CD4-positive, alpha-beta T cell treated with Interleukin-21 for 1 hour (primary cell): Measurements from ENCODE around the gene PPP1R14C.
A peak's percentile ranks its signal among the peaks of the same experiment; 100 is the strongest.

Experiments used
- DNase-seq: peaks from one replicate; pipeline ENCODE4 v3.0.0-alpha.2; 2020

The PPP1R14C gene

DNA sequence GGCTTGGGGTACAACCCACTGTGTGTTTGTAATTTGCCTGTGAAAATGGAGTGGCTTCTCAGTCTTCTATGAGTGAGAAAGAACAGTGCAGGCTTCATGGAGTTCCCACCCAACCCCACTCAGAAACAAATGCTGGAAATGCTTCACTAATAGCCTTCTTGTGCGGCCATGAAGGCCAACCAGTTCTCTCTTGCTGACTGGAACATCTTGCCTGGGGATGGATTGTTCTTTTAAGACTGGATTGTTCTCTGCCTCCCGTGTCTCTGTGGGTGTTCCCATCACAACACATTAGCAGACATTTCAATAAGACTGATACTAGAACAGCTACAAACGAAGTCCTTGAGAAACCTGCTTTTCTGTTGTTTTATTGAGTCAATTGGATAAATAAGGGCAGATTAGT is 110.6 kb downstream of the PPP1R14C start:
- no peak for DNase-seq

DNA sequence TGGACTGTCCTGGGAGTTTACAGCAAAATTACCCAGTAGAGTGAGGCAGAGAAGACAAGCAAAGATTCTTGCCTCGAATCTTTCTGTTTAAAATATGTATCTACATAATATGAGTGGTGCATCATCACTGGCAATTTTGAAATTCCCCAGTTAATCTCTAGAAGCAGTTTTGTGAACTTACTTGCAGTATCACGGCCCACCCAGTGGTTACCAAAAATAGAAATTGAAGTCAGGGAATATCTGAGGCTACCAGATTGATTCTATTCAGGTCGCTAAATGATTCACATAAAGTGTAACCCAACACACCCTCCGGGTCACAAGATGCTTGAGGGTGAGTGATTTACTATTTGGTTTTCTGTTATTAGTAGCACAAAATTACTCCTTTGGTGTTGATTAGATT is 111.9 kb downstream of the PPP1R14C start:
- no peak for DNase-seq

DNA sequence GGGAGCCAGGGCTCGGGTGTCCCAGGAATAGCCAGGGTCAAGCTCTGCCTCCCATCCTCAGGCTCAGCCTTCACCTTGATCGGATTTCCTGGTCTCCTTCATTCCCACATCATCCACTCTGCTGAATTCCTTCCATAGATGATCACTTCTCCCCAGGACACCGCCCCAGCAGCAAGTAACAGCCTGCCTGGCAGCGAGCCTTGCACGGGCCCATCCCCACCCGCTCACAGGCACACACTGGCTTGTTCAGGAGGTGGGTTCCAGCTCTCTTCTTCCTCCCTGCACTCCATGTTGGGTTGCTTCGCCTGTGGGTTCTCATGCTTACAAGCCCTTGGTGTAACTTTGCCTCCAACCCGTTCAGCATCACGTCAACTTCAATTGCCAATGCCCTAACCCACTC is 113.0 kb downstream of the PPP1R14C start:
- DNase-seq = no peak

DNA sequence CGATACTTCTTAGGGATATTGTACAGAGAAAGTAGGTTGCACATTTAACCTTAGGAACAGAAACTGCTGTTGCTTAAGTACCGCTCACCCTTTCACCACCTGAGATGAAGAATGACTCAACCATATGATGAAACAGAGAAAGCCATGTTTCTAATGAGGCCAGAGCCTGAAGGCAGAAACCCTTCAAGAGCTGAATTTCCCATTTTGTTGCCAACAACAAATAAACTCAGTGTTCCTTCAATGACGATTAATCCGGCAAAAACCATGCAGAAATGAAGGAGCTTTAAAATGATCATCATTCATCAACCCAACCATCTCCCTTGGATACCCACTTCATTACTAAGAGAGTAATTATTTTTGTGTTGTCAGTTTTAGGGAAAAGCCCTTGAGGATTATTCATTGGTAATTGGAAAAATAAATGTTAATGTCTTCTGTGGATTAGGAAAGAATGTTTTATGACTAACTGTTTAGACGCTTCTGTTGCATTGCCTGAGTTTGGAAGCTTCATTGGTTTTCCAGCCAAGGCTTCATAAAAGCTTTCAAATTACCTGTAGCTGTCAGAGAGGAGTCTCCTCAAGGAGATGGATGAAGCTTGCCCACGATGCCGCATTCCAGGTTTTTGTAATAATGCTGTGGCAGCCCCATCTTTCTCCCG is 113.9 kb downstream of the PPP1R14C start:
- DNase-seq = no peak

DNA sequence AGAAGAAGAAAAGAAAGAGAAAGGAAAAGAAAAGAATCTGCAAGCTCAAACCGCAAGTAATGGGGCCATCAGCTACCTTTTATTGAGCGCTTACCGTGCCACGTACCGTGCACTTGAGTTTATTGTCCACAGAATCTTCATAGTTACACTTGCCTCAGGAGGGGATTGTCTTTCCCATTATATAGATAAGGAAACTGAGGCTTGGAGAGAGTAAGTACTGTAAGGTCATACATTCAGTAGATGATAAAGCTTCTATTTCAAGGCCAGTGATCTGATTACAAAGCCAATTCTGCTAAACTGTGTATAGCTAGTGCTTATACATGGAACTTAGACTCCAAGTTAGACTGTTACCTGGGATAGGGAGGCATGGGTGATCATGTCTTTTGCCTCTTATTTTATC is 115.5 kb downstream of the PPP1R14C start:
- no peak for DNase-seq

DNA sequence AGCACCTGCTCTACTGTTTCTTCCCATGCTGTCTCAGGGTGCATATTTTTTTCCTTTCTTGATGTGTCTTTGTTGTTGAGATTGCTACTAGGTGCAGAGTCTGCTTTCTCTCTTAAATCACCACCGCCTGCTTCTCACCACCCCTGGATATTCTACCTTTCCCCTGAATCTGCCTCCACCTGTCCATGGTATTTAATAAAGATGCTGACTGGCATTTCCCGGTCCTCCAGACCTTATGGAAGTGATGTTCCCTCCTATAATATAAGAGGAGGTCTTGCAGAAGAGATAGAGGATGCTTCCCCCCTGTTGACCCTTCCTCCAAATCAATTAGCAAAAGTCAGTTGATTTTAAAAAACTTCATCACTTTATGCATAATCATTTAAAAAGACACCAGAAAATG is 118.1 kb downstream of the PPP1R14C start:
- DNase-seq = no peak

DNA sequence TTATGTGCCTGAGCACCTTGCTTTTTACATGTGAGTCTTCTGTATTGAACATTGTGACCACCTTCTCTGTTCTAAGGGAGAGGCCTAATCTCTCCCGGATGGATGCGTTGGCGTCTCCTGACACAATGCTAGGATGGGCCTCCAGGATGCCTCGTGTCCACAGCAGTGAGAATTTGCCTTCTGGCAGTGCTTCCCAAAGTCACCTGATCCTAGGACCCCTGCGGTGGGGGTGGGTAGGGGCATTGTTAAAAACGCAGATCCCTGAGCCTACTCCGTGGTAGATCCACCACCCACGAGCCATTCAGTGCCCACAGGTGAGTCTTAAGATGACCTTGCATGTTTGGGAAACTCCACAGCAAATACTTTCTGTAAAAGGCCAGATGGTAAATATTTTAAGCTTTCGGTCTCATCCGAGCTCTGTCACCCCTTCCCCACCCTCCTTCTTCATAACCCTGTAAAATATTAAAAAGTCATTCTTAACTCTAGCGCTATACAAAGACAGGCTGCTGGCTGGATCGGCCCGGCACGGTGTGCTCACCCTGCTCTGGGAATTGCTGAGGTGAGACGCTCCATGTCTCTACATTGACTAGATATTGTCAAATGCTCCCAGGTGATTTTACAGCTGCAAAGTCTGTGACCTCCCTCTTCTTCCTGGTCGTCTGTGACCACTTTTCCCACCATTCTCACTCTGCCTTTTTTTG is 119.3 kb downstream of the PPP1R14C start:
- no peak for DNase-seq

DNA sequence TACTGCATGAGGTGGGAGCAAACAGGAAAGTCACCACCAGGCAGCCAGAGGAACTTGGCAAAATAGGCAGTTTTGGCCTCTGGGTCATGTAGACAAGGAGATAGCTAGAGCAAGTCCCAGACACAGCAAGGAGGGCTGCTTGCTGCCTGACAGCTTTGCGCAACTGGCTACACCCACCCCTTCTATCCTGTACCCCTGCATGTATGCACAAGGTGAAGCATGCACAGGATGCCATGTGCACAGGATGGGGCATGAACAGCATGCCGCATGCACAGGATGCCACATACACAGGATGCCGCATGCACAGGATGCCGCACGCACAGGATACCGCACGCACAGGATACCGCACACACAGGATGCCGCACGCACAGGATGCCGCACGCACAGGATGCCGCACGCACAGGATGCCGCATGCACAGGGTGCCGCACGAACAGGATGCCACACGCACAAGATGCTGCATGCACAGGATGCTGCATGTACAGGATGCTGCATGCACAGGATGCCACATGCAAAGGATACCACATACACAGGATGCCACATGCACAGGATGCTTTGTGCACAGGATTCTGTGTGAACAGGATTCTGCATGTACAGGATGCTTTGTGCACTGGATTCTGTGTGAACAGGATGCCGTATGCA is 121.0 kb downstream of the PPP1R14C start:
- DNase-seq = peak; percentile 38

DNA sequence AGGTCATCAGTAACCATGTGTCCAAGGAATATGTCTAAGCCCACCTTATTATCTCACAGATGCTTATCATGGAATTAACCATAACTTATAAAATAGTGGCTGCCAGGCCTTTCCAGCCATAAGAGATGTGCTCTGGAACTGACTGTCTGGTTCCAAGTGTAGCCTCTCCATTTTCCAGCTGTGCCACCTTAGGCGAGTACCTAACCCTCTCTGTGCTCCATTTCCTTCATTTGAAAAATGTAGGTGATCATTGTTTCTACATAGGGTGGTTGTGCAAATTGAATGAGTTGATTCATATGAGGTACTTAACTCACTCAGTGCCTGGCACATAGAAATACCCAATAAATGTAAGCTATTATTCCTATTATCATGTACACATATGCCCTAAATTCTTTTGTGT is 123.5 kb downstream of the PPP1R14C start:
- no peak for DNase-seq

DNA sequence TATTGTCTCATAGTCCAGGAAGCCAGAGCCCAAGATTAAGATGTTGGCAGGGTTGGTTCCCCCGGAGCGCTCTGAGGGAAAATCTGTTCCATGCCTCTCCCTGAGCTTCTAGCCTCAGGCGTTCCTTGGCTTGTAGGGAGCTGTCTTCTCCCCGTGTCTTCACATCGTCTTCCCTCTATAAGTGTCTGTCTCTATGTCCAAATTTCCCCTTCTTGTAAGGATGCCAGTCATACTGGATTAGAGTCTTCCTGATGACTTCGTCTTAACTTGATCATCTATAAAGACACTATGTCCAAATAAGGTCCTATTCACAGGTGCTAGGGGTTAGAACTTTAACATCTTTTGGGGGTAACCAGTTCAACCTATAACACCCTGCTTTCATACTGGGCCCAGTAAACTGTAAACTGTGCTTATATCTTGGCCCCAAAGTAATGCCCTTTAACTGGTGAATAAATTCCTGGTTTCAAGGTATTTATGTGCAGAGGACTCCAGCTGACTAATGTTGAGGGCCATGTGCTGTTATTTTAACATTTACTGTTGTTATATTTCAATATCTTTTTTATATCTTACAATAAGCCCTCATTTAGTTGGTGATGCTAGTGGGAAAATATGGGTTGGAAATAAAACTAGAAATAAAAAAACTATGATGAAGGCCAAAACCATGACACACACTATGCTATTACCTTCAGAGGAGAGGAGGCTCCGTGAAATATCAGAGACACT is 124.3 kb downstream of the PPP1R14C start:
- DNase-seq = no peak

DNA sequence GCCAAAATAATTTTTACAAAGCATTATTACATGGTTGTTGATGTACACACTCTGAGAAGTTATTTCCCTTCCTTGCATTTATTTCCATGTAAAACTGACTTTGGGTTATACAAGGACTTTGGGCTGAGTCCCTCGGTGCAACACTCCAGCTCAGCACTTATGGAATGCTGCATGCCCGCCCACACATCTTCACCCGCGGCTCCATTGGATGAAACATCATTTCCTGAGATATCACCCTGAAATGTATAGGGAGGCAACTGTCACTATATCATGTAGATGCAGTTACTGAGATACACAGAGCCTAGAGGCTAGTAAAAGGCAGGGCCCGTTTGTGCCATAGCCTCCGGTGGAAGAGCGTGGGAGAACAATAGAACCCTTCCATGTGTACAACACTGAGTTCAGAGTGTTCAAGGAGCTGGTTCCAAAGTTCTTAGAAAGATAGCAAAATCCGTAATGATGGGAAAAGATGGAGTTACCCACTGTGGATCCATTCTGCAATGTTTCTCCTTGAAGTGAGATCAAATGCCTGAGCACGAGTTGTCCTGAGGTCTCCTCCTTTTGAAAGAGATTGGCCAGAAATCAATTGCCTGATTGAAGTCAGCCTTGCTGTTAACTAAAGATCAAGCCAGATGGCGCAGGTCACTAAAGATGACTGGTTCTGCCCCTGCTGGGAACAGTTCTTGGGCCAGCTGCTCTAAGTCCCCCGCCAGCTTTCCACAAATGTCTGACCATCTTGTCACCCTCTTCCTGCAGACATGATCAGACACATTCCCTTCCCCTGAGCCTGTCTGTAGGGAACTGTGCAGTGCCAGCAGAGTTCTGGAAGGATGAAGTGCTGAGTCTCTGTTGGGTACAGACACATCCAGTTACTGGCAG is 125.1 kb downstream of the PPP1R14C start:
- no peak for DNase-seq

DNA sequence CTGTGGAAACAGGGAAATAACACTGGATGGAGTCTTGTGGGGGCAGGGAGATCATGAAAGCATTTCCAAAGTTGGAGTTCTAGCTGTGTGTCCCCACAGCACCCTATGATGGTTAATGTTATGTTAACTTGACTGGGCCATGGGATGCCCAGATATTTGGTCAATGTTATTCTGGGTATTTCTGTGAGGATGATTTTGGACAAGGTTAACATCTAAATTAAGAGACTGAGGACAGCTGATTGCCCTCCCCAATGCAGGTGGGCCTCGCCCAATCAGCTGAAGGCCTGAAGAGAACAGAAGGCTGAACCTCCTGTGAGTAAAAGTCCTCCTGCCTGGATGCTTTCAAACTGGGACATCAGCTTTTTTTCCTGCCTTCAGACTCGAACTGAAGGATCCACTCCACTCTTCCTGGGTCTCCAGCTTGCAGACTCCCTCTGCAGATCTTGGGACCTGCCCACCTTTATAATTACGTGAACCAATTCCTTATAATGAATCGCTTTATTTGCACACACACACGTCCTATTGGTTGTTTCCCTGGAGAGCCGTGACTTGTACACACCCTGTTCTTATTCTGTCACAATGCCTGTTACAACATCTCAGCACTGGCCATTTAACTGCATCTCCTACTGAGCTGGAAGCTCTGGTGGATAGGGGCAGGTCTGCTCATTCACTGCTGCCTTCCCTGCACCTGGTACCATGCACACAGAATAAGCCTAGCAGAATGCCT is 126.4 kb downstream of the PPP1R14C start:
- no peak for DNase-seq

DNA sequence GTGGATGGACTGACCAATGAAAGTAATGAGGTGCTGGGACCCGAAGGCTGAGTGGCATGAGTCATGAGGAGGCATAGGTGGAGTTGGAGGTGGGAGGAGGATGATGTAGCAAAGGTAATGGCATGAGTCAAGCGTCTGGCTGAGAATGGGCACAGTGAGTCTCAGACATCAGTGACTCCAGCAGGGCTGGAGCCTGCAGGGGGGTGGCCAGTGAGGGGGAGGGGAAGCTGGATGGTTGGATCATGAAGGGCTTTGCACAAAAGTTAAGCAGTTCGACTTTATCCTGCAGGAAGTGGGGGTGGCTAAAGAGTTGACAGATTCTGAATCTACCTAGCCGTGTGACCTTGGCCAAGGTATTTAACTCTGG is 127.0 kb downstream of the PPP1R14C start:
- no peak for DNase-seq

DNA sequence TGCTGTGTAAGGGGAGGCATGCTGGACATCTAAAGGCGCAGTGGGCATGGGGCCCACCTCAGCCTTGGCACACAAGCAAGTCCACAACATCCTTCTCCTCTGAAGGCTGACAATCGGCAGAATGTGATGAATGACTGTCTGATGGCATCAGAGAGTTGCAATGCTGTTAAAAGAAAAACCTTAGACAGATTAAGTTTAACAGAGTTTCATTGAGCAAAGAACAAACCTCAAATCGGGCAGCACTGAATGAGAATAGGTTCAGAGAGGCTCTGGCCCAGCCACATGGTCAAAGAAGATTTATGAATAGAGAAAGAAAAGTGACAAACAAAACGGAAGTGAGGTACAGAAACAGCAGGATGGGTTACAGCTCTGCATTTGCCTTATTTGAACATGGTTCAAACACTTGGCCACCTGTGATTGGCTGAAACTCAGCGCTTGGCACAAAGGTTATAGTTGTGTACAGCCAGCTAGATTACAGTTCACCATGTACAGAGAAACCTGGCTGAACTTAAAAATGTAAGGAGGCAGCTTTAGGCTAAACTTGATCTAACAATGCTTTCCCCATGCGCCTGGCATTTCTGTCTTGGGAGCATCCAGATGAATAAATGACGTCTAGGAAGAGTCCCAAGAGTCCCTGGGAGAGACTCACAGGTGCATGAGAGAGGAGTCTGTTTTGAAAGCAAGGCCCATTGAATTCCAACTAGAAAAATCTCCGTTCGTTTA is 127.6 kb downstream of the PPP1R14C start:
- DNase-seq = no peak

DNA sequence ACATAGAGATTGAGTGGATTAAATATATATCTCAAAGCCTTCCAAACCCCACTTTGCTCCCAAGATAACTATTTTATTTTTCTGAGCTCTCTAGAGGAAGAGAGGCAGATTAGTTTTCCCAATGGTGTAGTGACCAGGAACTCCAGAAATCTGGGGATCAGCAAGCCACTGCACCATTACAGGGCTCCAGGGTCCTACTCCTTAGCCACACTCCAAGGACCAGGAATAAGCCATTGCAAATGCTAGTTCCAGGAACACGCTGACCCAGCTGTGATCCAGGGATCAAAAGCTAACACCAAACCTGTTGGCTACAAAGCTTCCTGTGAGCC is 128.3 kb downstream of the PPP1R14C start:
- DNase-seq = no peak

DNA sequence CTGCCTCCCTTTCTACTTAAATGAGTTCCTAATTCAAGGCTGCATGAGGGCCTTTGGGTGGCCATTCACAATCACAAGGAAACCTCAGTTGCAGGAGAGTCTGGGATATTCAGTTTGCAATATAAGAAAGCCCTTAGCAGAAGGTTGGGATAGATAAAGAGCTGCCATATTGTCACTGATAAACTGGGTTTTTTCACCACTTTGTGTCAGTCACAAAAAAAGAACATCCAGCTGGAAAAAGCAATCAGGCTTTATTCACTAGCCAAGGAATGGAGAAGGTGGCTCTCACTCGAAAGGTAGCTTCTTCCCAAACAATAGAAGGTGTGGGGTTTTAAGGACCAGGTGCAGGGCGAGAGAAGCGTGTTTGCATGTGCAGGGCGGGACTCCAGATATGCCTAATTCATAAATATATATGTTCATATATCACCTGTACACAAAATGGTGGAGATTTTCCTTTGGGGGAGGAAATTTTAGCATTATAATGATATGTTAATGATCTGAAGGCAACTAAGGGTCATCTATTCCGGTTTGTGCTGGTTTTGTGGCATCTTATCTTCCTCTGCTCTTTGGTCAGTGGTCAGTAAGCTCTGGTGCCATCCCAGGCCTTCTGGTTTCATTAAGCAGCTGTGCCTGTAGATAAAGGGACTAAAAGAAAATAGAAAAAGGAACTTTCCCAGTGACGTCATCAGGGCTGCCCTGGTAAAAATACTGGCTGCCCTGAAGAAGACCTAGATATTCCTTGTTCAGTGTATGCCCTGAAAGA is 128.8 kb downstream of the PPP1R14C start:
- no peak for DNase-seq

DNA sequence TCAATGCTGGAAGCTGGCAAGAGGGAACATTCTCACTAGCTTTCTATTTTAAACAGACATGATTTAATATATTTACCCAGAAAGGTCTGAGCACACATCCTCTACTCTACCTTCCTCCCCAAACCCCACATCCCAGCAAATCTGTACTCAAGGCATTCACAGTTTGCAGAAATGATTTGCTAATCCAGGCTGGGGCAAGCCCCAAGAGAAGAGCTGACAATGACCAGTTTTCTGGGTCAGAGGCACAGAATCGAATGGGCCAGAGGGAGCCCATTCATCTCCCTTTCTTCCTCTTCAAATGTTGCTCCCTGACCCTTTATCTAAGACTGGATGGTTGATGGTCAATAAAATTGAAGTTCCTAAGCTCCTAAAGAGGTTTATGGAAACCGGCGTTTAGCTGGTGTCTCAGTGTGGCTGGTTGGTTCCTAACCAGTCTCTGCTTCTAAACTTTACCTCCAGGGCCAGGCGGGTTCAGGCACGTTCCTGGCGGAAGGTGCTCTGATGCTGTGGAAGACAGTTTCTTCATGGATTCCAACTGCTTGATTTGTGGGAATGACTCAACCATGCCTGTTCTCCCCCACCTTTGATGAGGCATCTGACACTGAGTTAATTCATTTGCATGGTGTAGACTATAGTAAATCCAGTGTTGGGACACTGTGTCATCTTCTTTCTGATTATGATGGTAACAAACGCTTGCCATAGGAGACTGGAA is 129.6 kb downstream of the PPP1R14C start:
- no peak for DNase-seq

DNA sequence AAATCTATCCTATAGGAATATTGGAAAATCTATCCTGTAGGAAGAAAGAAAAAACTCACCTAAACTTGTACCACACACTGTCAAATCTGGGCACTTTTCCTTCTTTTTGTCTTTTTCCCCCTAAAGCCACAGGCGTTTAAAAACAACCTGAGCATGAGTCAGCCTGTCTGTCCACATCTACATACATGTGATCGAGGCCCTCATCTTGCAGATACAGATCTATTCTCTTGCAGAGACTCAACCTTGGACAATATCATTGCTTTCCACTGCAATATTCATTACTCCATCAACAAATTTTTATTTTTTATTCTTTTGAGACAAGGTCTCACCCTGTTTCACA is 130.1 kb downstream of the PPP1R14C start:
- no peak for DNase-seq

DNA sequence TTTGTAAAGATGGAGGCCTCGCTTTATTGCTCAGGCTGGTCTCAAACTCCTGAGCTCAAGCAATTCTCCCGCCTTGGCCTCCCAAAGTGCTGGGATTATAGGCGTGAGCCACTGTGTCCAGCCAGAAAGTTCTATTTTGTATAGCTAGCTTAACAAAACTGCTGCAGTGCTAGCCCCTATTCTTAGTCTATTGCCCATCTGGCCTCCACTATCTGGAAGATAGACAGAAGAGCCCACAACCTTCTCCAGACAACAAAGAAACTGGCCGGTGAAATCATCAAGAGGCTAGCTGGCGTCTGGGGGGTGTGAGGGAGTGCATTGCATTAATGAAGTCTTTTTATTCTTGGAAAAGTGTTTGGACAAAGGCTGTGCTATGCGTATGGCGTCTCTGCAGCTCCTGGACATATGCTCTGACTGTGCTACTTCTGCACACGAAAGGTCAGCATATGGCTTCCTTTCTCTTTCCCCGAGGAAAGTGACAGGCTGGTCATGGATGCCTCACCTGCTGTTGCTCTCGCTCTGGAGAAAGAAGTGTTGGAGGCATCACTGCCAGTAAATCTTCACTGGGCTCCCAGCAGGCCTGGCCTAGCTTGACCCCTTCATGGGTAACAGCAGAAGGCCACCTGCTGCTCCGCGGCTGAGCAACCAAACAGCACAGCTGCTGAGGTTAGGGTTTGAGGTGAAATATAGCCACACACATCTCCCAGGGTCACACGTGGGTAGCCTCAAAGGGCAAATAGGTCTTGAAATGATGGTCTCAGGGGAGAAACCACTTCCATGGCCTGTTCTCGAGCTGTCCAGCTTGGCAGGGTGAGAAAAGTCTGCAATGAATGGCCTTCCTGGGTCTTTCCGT is 130.8 kb downstream of the PPP1R14C start:
- no peak for DNase-seq
